Ovary (tissue), 9 donors: ENCODE data around the gene DDR1. TPM values are rescaled to one million over a fixed set of nuclear protein-coding genes. Genes with fewer than 3 reads are reported as not detected.

Experiments
- DNase-seq, 5 donors: peaks; one replicate each; pipeline ENCODE4 v3.0.0-alpha.2; 2019 to 2020
- H3K27ac ChIP-seq, 2 donors: fragments of 200-600 bp; one replicate each; pipeline versions ENCODE4 v1.5.1 to v1.8.0; 2019 to 2022
- H3K27me3 ChIP-seq: fragments of 200-600 bp; one replicate; pipeline ENCODE4 v1.8.0; 2022
- H3K36me3 ChIP-seq: fragments of 200-600 bp; sonication (generic); one replicate; pipeline ENCODE4 v1.5.1; 2019
- H3K4me1 ChIP-seq: one replicate; pipeline ENCODE4 v1.8.1; 2013; ENCODE audit warnings: mild to moderate bottlenecking, moderate library complexity; ENCODE audit not compliant: insufficient read depth
- H3K4me3 ChIP-seq: fragments of 200-600 bp; sonication (generic); one replicate; pipeline ENCODE4 v1.5.1; 2017
- H3K9me3 ChIP-seq, 2 donors: fragments of 200-600 bp in 1 of 2; sonication (generic) in 1 of 2; one replicate each; pipeline versions ENCODE4 v1.5.1 to v1.8.1; 2013 to 2019; ENCODE audit warnings: mild to moderate bottlenecking in 1 of 2, moderate library complexity in 1 of 2
- CTCF ChIP-seq, 3 donors: fragments of 450-650 bp in 2 of 3; fragments of 200-600 bp in 1 of 3; IDR thresholded peaks; one replicate each; pipeline versions ENCODE4 v1.5.1 to v1.8.0; 2016 to 2022; ENCODE audit warnings: antibody characterized with exemption in 3 of 3, mild to moderate bottlenecking in 1 of 3
- EP300 ChIP-seq: sonication (generic); formaldehyde crosslinking; IDR thresholded peaks from one replicate; pipeline ENCODE4 v1.6.1; 2017; ENCODE audit warnings: antibody characterized with exemption
- POLR2A ChIP-seq: fragments of 450-650 bp; IDR thresholded peaks from one replicate; pipeline ENCODE4 v1.6.1; 2017; ENCODE audit warnings: antibody characterized with exemption, mild to moderate bottlenecking, moderate library complexity
- WGBS, 3 donors: extraction: QIAGEN DNeasy Blood & Tissue Kit in 1 of 3; methylation state at CpG; one replicate each; pipeline versions ENCODE4 v1.1.5 to v1.1.7; 2013 to 2017; 5-methylcytosine and 5-hydroxymethylcytosine counted together
- intact Hi-C, 4 donors: fragments of 100-400 bp; cut with DNase I; formaldehyde crosslinking; loops; one replicate each; pipeline versions ENCODE4 v1.11.0 to v1.15.1; 2022 to 2023
- polyA plus RNA-seq, 2 donors: library from polyadenylated mRNA; stranded (reverse); fragments of 200-250 nt in 1 of 2; fragments of 350-450 nt in 1 of 2; fragmentation: Illumina TruSeq in 1 of 2; extraction: RNeasy Lipid Tissue Mini Kit (QIAGEN cat#74804) in 1 of 2; gene quantifications; one replicate each; pipeline ENCODE4 v1.2.3, GENCODE V29; 2013 to 2014
- total RNA-seq, 7 donors: library from RNA; depleted of rRNA in 2 of 7; stranded (reverse); fragments of >200 nt in 2 of 7; fragmentation: NEBNext Ultra II Directional in 3 of 7; extraction: Animal tissue kit (Norgen Biotek cat#: 25700) in 3 of 7; gene quantifications; one replicate each; pipeline versions ENCODE4 v1.1.0 to v1.2.4, GENCODE V29; 2016 to 2023
- donor health status: DM: no; HTN: no; CAD: no; lungs with moderate emphysema.
- donor health status: DM: no; HTN: no; CAD: no.
- donor health status: Bipolar disorder and iron deficiency.
- donor health status: DM: yes; HTN: yes; CAD: no.
- donor health status: DM: no; HTN: no; CAD: no.
- donor health status: DM: yes; HTN: yes; CAD: no.

Gene DDR1
- total and polyA plus RNA-seq, 9 donors, result 20.1 to 116 (median 64.5) TPM

DNA sequence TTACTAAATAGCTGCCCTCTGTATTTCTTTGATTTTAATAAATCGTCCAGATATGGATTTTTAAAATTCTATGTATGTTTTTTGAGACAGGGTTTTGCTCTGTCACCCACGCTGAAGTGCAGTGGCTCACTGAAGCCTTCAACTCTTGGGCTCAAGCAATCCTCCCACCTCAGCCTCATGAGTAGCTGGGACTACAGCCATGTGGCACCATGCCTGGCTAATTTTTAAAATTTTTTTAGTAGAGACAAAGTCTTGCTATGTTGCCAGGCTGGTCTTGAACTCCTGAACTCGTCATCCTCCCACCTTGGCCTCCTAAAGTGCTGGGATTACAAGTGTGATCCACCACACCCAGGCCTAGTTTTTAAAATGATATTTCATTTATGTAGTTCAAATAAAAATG lies 47.4 kb upstream of the DDR1 start:
- no peaks in the 10 kb centered on the region for H3K27me3 ChIP-seq
- no peaks in the 10 kb centered on the region for H3K36me3 ChIP-seq
- no peaks in the 10 kb centered on the region for H3K9me3 ChIP-seq
- H3K4me1 ChIP-seq, result peaks cover 1% of the 10 kb centered on the region
- intact Hi-C loops, result no loop called here
- TF ChIP-seq EP300 (no peak), CTCF (IDR thresholded peaks at IDR 0.05) (no peak), POLR2A (no peak)
- H3K27ac ChIP-seq, result no peak overlapping the region
- 13 to 35% (median 34%) methylated on average over 3 of the region's 3 CpGs for WGBS, 3 donors
- no peak overlapping the region for H3K4me3 ChIP-seq
- no peak for DNase-seq

DNA sequence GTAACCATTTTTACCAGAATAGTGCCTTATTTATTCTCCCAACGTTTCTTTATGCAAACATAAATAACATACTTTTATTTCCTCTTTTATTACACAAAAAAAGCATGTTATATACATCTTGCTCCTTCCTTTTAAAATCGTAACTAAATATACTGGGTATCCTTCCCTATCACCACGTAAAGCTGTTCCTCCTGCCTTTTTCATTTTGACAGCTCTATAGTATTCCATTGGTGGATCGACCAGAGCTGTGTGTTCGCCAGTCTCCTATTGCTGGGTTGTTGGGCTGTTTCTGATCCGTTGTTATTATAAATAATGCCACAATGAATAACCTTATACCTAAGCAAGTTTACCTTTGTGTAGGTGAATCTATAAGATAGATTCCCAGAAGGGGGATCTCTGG lies 46.9 kb upstream of the DDR1 start:
- intact Hi-C loops, result no loop called here
- H3K27ac ChIP-seq, result no peak overlapping the region
- no peak overlapping the region for H3K4me3 ChIP-seq
- H3K27me3 ChIP-seq, result no peaks in the 10 kb centered on the region
- peaks cover 1% of the 10 kb centered on the region for H3K4me1 ChIP-seq
- 82 to 87% (median 85%) methylated on average over 6 of the region's 6 CpGs for WGBS, 3 donors
- no peak for DNase-seq
- TF ChIP-seq POLR2A, result no peak
- no peak for TF ChIP-seq CTCF (IDR thresholded peaks at IDR 0.05)
- no peak for TF ChIP-seq EP300
- no peaks in the 10 kb centered on the region for H3K36me3 ChIP-seq
- no peaks in the 10 kb centered on the region for H3K9me3 ChIP-seq

GRCh38 chr6:30837870-30838269 lies 46.4 kb upstream of the DDR1 start:
- 35 to 40% (median 37%) methylated on average over 1 of the region's 1 CpG for WGBS, 3 donors
- Histone ChIP-seq H3K27me3 (no peaks in the 10 kb centered on the region), H3K9me3 (no peaks in the 10 kb centered on the region), H3K36me3 (no peaks in the 10 kb centered on the region), H3K27ac (no peak overlapping the region), H3K4me1 (peaks cover 3% of the 10 kb centered on the region), H3K4me3 (no peak overlapping the region)
- TF ChIP-seq POLR2A, result no peak
- no peak for TF ChIP-seq CTCF (IDR thresholded peaks at IDR 0.05)
- no peak for DNase-seq
- intact Hi-C loops, result no loop called here

- Histone ChIP-seq H3K9me3 (no peaks in the 10 kb centered on the region), H3K27ac (no peak overlapping the region), H3K27me3 (no peaks in the 10 kb centered on the region), H3K36me3 (no peaks in the 10 kb centered on the region), H3K4me1 (peaks cover 18% of the 10 kb centered on the region), H3K4me3 (no peak overlapping the region)
- 74 to 88% (median 81%) methylated on average over 2 of the region's 2 CpGs for WGBS, 3 donors
- no peak for TF ChIP-seq CTCF (IDR thresholded peaks at IDR 0.05)
- intact Hi-C loops, result no loop called here
- DNase-seq, result no peak
These were observed 44.6 kb upstream of the DDR1 start for GRCh38 chr6:30839671-30840070.
